IMR-90 (cell line): ENCODE data around the gene CDH13. TPM values are rescaled to one million over a fixed set of nuclear protein-coding genes. Genes with fewer than 3 reads are reported as not detected.
A peak's percentile ranks its signal among the peaks of the same experiment; 100 is the strongest.

ENCODE experiments used
- ATAC-seq: fragments of 200-7000 bp; cut with Tn5 transposase; 2 replicates; pipeline ENCODE4 v1.9.1; 2020; ENCODE audit warnings: low read depth, mild to moderate bottlenecking, moderate library complexity
- BruUV-seq: library from RNA; stranded (reverse); fragments of 400-500 nt; replicated peaks from 2 replicates; lab custom pipeline; 2021; lab: Mats Ljungman, UMichigan
- CTCF ChIA-PET: fragments of 300-600 bp; formaldehyde crosslinking; extraction: SDS; loops from one replicate; lab custom pipeline; 2021; ENCODE audit warnings: antibody characterized with exemption; lab: Yijun Ruan, JAX
- POLR2A ChIA-PET: fragments of 300-600 bp; sonication (Branson Sonifier 250); formaldehyde crosslinking; loops from one replicate; lab custom pipeline; 2022; ENCODE audit warnings: antibody characterized with exemption; ENCODE audit not compliant: unreplicated experiment; lab: Charles Lee
- DNase-seq: peaks from one replicate; pipeline ENCODE4 v3.0.0; 2013
- H2AFZ ChIP-seq: replicated peaks from 2 replicates; pipeline ENCODE3; 2013; ENCODE audit warnings: low read length, mild to moderate bottlenecking; ENCODE audit not compliant: poor library complexity
- H2AK5ac ChIP-seq: 2 replicates; pipeline ENCODE4 v1.6.1; 2013; ENCODE audit warnings: low read depth, low read length, inconsistent platforms
- H2AK9ac ChIP-seq: replicated peaks from 2 replicates; pipeline ENCODE3; 2013; ENCODE audit warnings: mild to moderate bottlenecking, low read depth, low read length, moderate library complexity; ENCODE audit not compliant: poor library complexity
- H2BK120ac ChIP-seq: 2 replicates; pipeline ENCODE4 v1.6.1; 2013; ENCODE audit warnings: low read depth, low read length, inconsistent platforms
- H2BK15ac ChIP-seq: 3 replicates; pipeline ENCODE4 v1.6.1; 2013; ENCODE audit warnings: low read depth, low read length, inconsistent platforms
- H2BK20ac ChIP-seq: 2 replicates; pipeline ENCODE4 v1.6.1; 2013; ENCODE audit warnings: low read depth, mild to moderate bottlenecking, inconsistent platforms, low read length, moderate library complexity
- H2BK5ac ChIP-seq: 2 replicates; pipeline ENCODE4 v1.6.1; 2013; ENCODE audit warnings: mild to moderate bottlenecking, low read depth, low read length, inconsistent platforms; ENCODE audit not compliant: poor library complexity, severe bottlenecking
- H3K14ac ChIP-seq: replicated peaks from 2 replicates; pipeline ENCODE4 v1.6.1; 2013; ENCODE audit warnings: low read depth, low read length, inconsistent platforms
- H3K18ac ChIP-seq: 2 replicates; pipeline ENCODE4 v1.6.1; 2013; ENCODE audit warnings: low read depth, low read length, control low read depth
- H3K23ac ChIP-seq: 2 replicates; pipeline ENCODE4 v1.6.1; 2013; ENCODE audit warnings: low read depth, low read length, inconsistent platforms
- H3K27ac ChIP-seq: 2 replicates; pipeline ENCODE4 v1.5.1; 2013; ENCODE audit warnings: mild to moderate bottlenecking, control low read depth, low read length; ENCODE audit not compliant: insufficient read depth
- H3K27me3 ChIP-seq: 2 replicates; pipeline ENCODE4 v1.6.1; 2013; ENCODE audit warnings: low read length; ENCODE audit not compliant: control insufficient read depth, insufficient read depth
- H3K36me3 ChIP-seq: 2 replicates; pipeline ENCODE4 v1.6.1; 2013; ENCODE audit warnings: low read length, mixed read lengths; ENCODE audit not compliant: control insufficient read depth, insufficient read depth
- H3K4ac ChIP-seq: 2 replicates; pipeline ENCODE4 v1.6.1; 2013; ENCODE audit warnings: low read depth, low read length, inconsistent platforms
- H3K4me1 ChIP-seq: 2 replicates; pipeline ENCODE4 v1.6.1; 2013; ENCODE audit warnings: low read length, mixed read lengths; ENCODE audit not compliant: control insufficient read depth, insufficient read depth
- H3K4me2 ChIP-seq: 2 replicates; pipeline ENCODE4 v1.6.1; 2013; ENCODE audit warnings: low read depth, mild to moderate bottlenecking, control low read depth, low read length, moderate library complexity
- H3K4me3 ChIP-seq: 2 replicates; pipeline ENCODE4 v1.5.1; 2013; ENCODE audit warnings: low read depth, mild to moderate bottlenecking, control low read depth, low read length, moderate library complexity; ENCODE audit not compliant: insufficient read depth
- H3K56ac ChIP-seq: 2 replicates; pipeline ENCODE4 v1.6.1; 2013; ENCODE audit warnings: low read length, inconsistent platforms; ENCODE audit not compliant: insufficient read depth; ENCODE audit errors: extremely low read depth
- H3K79me1 ChIP-seq, 2 experiments: 2 replicates each; pipeline ENCODE4 v1.6.1; 2013; ENCODE audit warnings: low read length in 2 of 2, inconsistent platforms in 1 of 2, low read depth in 1 of 2
- H3K9ac ChIP-seq: 2 replicates; pipeline ENCODE4 v1.6.1; 2013; ENCODE audit warnings: low read depth, low read length, control low read depth
- H3K9me1 ChIP-seq: 2 replicates; pipeline ENCODE4 v1.6.1; 2013; ENCODE audit warnings: low read length, inconsistent platforms; ENCODE audit not compliant: insufficient read depth
- H3K9me3 ChIP-seq: 2 replicates; pipeline ENCODE4 v1.6.1; 2013; ENCODE audit warnings: low read length; ENCODE audit not compliant: control insufficient read depth, insufficient read depth
- H4K20me1 ChIP-seq: 2 replicates; pipeline ENCODE4 v1.6.1; 2013; ENCODE audit warnings: low read length, inconsistent platforms; ENCODE audit not compliant: insufficient read depth
- H4K5ac ChIP-seq: 2 replicates; pipeline ENCODE4 v1.6.1; 2013; ENCODE audit warnings: mild to moderate bottlenecking, low read depth, low read length, control low read depth
- H4K8ac ChIP-seq, 2 experiments: 2 replicates each; pipeline ENCODE4 v1.6.1; 2013; ENCODE audit warnings: low read depth in 2 of 2, low read length in 2 of 2, control low read depth in 1 of 2, inconsistent platforms in 1 of 2
- H4K91ac ChIP-seq: 2 replicates; pipeline ENCODE4 v1.6.1; 2013; ENCODE audit warnings: low read depth, low read length, inconsistent platforms; ENCODE audit not compliant: insufficient read depth
- BHLHE40 ChIP-seq: fragments of 150-350 bp; IDR thresholded peaks from 2 replicates; pipeline ENCODE4 v1.6.1; 2016; ENCODE audit warnings: mild to moderate bottlenecking, low read depth, low read length
- CEBPB ChIP-seq: IDR thresholded peaks from 2 replicates; pipeline ENCODE4 v1.6.1; 2012; ENCODE audit warnings: low read depth, low read length, improper control_type of control experiment
- CHD1 ChIP-seq: IDR thresholded peaks from 2 replicates; pipeline ENCODE4 v1.6.1; 2012; ENCODE audit warnings: low read depth, low read length, improper control_type of control experiment
- CTCF ChIP-seq: conservative IDR thresholded peaks from 2 replicates; pipeline ENCODE4 v1.5.1; 2012; ENCODE audit warnings: mild to moderate bottlenecking, low read depth, low read length, improper control_type of control experiment
- ELK1 ChIP-seq: fragments of 150-350 bp; IDR thresholded peaks from 2 replicates; pipeline ENCODE4 v1.6.1; 2016; ENCODE audit warnings: low read depth, mild to moderate bottlenecking, low read length, moderate library complexity, borderline replicate concordance
- FOS ChIP-seq: fragments of 150-350 bp; IDR thresholded peaks from 2 replicates; pipeline ENCODE4 v1.6.1; 2016; ENCODE audit warnings: low read depth, low read length
- MAFK ChIP-seq: IDR thresholded peaks from 2 replicates; pipeline ENCODE4 v1.6.1; 2012; ENCODE audit warnings: low read depth, low read length, improper control_type of control experiment
- MAZ ChIP-seq: IDR thresholded peaks from 2 replicates; pipeline ENCODE4 v1.6.1; 2012; ENCODE audit warnings: low read depth, mild to moderate bottlenecking, low read length, improper control_type of control experiment, moderate library complexity, borderline replicate concordance
- MXI1 ChIP-seq: IDR thresholded peaks from 2 replicates; pipeline ENCODE4 v1.6.1; 2012; ENCODE audit warnings: low read depth, mild to moderate bottlenecking, low read length, moderate library complexity, borderline replicate concordance
- NFE2L2 ChIP-seq: fragments of 150-350 bp; IDR thresholded peaks from 2 replicates; pipeline ENCODE4 v1.6.1; 2016; ENCODE audit warnings: low read depth, mild to moderate bottlenecking, low read length
- POLR2A ChIP-seq: IDR thresholded peaks from 2 replicates; pipeline ENCODE4 v1.6.1; 2012; ENCODE audit warnings: mild to moderate bottlenecking, low read depth, low read length
- RAD21 ChIP-seq: IDR thresholded peaks from 2 replicates; pipeline ENCODE4 v1.6.1; 2012; ENCODE audit warnings: low read length, improper control_type of control experiment
- RFX5 ChIP-seq: IDR thresholded peaks from 2 replicates; pipeline ENCODE4 v1.8.0; 2012; ENCODE audit warnings: low read depth, mild to moderate bottlenecking, low read length, moderate library complexity
- SMC3 ChIP-seq: fragments of 150-350 bp; IDR thresholded peaks from 2 replicates; pipeline ENCODE4 v1.6.1; 2016; ENCODE audit warnings: low read depth, mild to moderate bottlenecking, antibody characterized with exemption, low read length, moderate library complexity
- USF2 ChIP-seq: fragments of 150-350 bp; IDR thresholded peaks from 2 replicates; pipeline ENCODE4 v1.6.1; 2017; ENCODE audit warnings: mild to moderate bottlenecking, antibody characterized with exemption, low read length, low read depth
- WGBS, 2 experiments: methylation state at CpG; one replicate each; pipeline versions ENCODE4 v1.1.5 to v1.1.7; 2013; ENCODE audit warnings: missing lambda C conversion rate in 2 of 2; ENCODE audit not compliant: insufficient read length in 1 of 2; ENCODE audit errors: extremely low coverage in 2 of 2; 5-methylcytosine and 5-hydroxymethylcytosine counted together
- dilution Hi-C: fragments of 300-500 bp; cut with HindIII; formaldehyde crosslinking; loops from one replicate; pipeline ENCODE4 v1.14.3; 2018; ENCODE audit warnings: low sequenced_read_pairs; ENCODE audit not compliant: unreplicated experiment
- in situ Hi-C: fragments of 300-500 bp; cut with MboI; formaldehyde crosslinking; loops from 3 replicates; pipeline ENCODE4 v1.14.3; 2019; ENCODE audit warnings: low sequenced_read_pairs, inconsistent platforms, mixed read lengths
- intact Hi-C: fragments of 100-400 bp; cut with micrococcal nuclease; formaldehyde crosslinking; loops from 2 replicates; pipeline ENCODE4 v1.10.0; 2022
- polyA plus RNA-seq, 3 experiments: library from polyadenylated mRNA; depleted of rRNA; stranded (reverse); fragments of >200 nt; gene quantifications; 2 replicates each; pipeline ENCODE4 v1.2.3, GENCODE V29; 2012; ENCODE audit warnings: low replicate concordance in 1 of 3
- total RNA-seq: library from RNA; depleted of rRNA; stranded (reverse); fragments of >200 nt; gene quantifications from 2 replicates; pipeline ENCODE4 v1.2.3, GENCODE V29; 2012

The CDH13 gene
- total and polyA plus RNA-seq, 2 of the 4 experiments (the other 2 are of a cell fraction), result 61.6 to 74.7 TPM

GRCh38 chr16:82672676-82673075 is 45.9 kb downstream of the CDH13 start:
- in situ Hi-C loops, result no loop called here
- H3K36me3 ChIP-seq, result no peaks in the 10 kb centered on the region
- peaks cover 4 to 59% of the 10 kb centered on the region in 2 experiments; a peak in 3 of 4 replicates for H3K79me1 ChIP-seq
- H3K9me3 ChIP-seq, result no peaks in the 10 kb centered on the region
- no peak overlapping the region for H3K4me2 ChIP-seq
- no peak overlapping the region for H2BK5ac ChIP-seq
- no peak overlapping the region for H2AK5ac ChIP-seq
- WGBS, 2 experiments, result no CpG with 5 or more reads among the region's 3 CpGs
- no peak overlapping the region for H2BK15ac ChIP-seq
- ATAC-seq, result no peak
- intact Hi-C loops, result no loop called here
- no peaks in the 10 kb centered on the region for H3K27me3 ChIP-seq
- H2BK120ac ChIP-seq, result no peak overlapping the region
- no peak overlapping the region for H3K9ac ChIP-seq
- H3K18ac ChIP-seq, result no peak overlapping the region
- no peak overlapping the region for H3K27ac ChIP-seq
- no TSS peak for BruUV-seq
- no peak overlapping the region for H3K23ac ChIP-seq
- no peak overlapping the region for H4K91ac ChIP-seq
- H2BK20ac ChIP-seq, result no peak overlapping the region
- peaks cover 2% of the 10 kb centered on the region for H3K4me1 ChIP-seq
- TF ChIP-seq RAD21 (no peak), USF2 (no peak), POLR2A (no peak), CEBPB (no peak), NFE2L2 (no peak), ELK1 (no peak), BHLHE40 (no peak), MAZ (no peak), MXI1 (no peak), FOS (no peak), SMC3 (no peak), MAFK (no peak), CTCF (no peak), RFX5 (no peak), CHD1 (no peak)
- no peaks in the 10 kb centered on the region for H4K20me1 ChIP-seq
- H3K4ac ChIP-seq, result no peak overlapping the region
- no peak overlapping the region for H2AFZ ChIP-seq
- dilution Hi-C loops, result no loop called here
- H4K5ac ChIP-seq, result no peak overlapping the region
- H3K56ac ChIP-seq, result no peak overlapping the region
- peaks cover 6% of the 10 kb centered on the region; the same call in 1 of the 2 replicates for H3K9me1 ChIP-seq
- no peak overlapping the region for H3K4me3 ChIP-seq
- no peak overlapping the region for H2AK9ac ChIP-seq
- ChIA-PET POLR2A (no interaction called here), CTCF (no interaction called here)
- H4K8ac ChIP-seq, result no peak overlapping the region
- peak; percentile 17 for DNase-seq
- no peak overlapping the region for H3K14ac ChIP-seq
